HEK293T (cell line): Measurements from ENCODE around the gene SRRT.

Source experiments
- ARNT ChIP-seq: fragments of 450-650 bp; IDR thresholded peaks from 2 replicates; pipeline ENCODE4 v1.6.1; 2017; ENCODE audit warnings: mild to moderate bottlenecking
- BHLHE40 ChIP-seq: fragments of 450-650 bp; IDR thresholded peaks from 2 replicates; pipeline ENCODE4 v1.6.1; 2016; ENCODE audit warnings: mild to moderate bottlenecking, moderate library complexity, borderline replicate concordance
- CTBP1 ChIP-seq: fragments of 450-650 bp; IDR thresholded peaks from 2 replicates; pipeline ENCODE4 v1.6.1; 2016; ENCODE audit warnings: borderline replicate concordance
- ELF4 ChIP-seq: fragments of 450-650 bp; IDR thresholded peaks from 2 replicates; pipeline ENCODE4 v1.6.1; 2017; ENCODE audit warnings: antibody characterized with exemption
- FOXA1 ChIP-seq: fragments of 450-650 bp; IDR thresholded peaks from 2 replicates; pipeline ENCODE4 v1.6.1; 2016; ENCODE audit warnings: mild to moderate bottlenecking
- FOXK2 ChIP-seq: fragments of 450-650 bp; IDR thresholded peaks from 2 replicates; pipeline ENCODE4 v1.6.1; 2016; ENCODE audit warnings: mild to moderate bottlenecking
- FOXM1 ChIP-seq: fragments of 450-650 bp; IDR thresholded peaks from 2 replicates; pipeline ENCODE4 v1.6.1; 2017; ENCODE audit warnings: mild to moderate bottlenecking, borderline replicate concordance
- HDGF ChIP-seq: fragments of 450-650 bp; IDR thresholded peaks from 2 replicates; pipeline ENCODE4 v1.6.1; 2017; ENCODE audit warnings: antibody characterized with exemption, borderline replicate concordance
- LEF1 ChIP-seq: fragments of 450-650 bp; IDR thresholded peaks from 2 replicates; pipeline ENCODE4 v1.6.1; 2017; ENCODE audit warnings: mild to moderate bottlenecking, borderline replicate concordance
- NFRKB ChIP-seq: fragments of 450-650 bp; IDR thresholded peaks from 2 replicates; pipeline ENCODE4 v1.6.1; 2016; ENCODE audit warnings: mild to moderate bottlenecking, moderate library complexity
- PKNOX1 ChIP-seq: fragments of 450-650 bp; IDR thresholded peaks from 2 replicates; pipeline ENCODE4 v1.6.1; 2016
- SP1 ChIP-seq: fragments of 450-650 bp; IDR thresholded peaks from 2 replicates; pipeline ENCODE4 v1.6.1; 2017
- TARDBP ChIP-seq: fragments of 450-650 bp; IDR thresholded peaks from 2 replicates; pipeline ENCODE4 v1.6.1; 2016
- ZNF384 ChIP-seq: fragments of 450-650 bp; IDR thresholded peaks from 2 replicates; pipeline ENCODE4 v1.6.1; 2016

GRCh38 chr7:100902638-100903037, 27.7 kb downstream of the SRRT start:
- no peak for TF ChIP-seq SP1
- TF ChIP-seq LEF1, result no peak
- no peak for TF ChIP-seq FOXM1
- no peak for TF ChIP-seq BHLHE40
- no peak for TF ChIP-seq FOXK2
- TF ChIP-seq TARDBP, result no peak
- no peak for TF ChIP-seq FOXA1
- no peak for TF ChIP-seq NFRKB
- no peak for TF ChIP-seq ELF4
- no peak for TF ChIP-seq ZNF384
- TF ChIP-seq ARNT, result no peak
- TF ChIP-seq CTBP1, result no peak
- TF ChIP-seq PKNOX1, result no peak
- TF ChIP-seq HDGF, result no peak
